Measurements from ENCODE around the gene CERS6. TPM values are rescaled to one million over a fixed set of nuclear protein-coding genes. Genes with fewer than 3 reads are reported as not detected.

CERS6 gene
- total RNA-seq, 1 experiment from 2014 or later, result 8.3 TPM

DNA sequence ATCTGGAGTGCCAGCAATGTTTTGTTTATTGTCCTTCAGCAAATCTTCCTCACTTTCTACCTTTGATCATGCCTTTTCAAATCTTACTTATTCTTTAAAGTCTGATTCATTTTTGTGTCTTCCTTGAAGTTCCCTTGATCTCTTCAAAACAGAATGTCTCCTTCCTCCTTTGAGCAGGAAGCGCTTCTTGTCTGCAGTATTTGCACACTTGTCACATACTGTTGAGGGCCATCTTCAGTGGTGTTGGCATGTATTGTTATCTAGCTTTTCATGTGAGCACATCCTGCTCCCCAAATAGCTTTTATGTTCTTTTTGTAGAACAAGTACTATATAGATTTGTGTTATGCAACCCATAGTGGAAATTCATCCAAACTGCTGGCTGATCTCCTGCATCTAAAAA, 5.9 kb upstream of the CERS6 start:
- intact Hi-C loops (cut with micrococcal nuclease; ENCODE audit: unreplicated experiment), result loop anchor here (10.0 kb wide), 1 partner anchor 235 kb away; no protein-coding TSS in a partner anchor
- Histone ChIP-seq H3K9me2 (ENCODE audit: insufficient read depth) (no peaks in the 10 kb centered on the region), H3K79me2 (ENCODE audit: low read depth) (no peaks in the 10 kb centered on the region), H3K4me3 (no peak overlapping the region), H3F3A (ENCODE audit: insufficient read depth, low read depth) (no peaks in the 10 kb centered on the region), H3K4me1 (replicated peaks; ENCODE audit: insufficient read depth) (no peaks in the 10 kb centered on the region), H3K27ac (no peak overlapping the region), H3K27me3 (ENCODE audit: insufficient read depth, low read depth) (no peaks in the 10 kb centered on the region), H3K9me3 (ENCODE audit: insufficient read depth, low read depth) (no peaks in the 10 kb centered on the region), H3K4me2 (no peak overlapping the region), H3K36me3 (ENCODE audit: low read depth) (no peaks in the 10 kb centered on the region), H4K20me1 (ENCODE audit: insufficient read depth) (no peaks in the 10 kb centered on the region), H2AFZ (no peak overlapping the region)
- POLR2A ChIA-PET (ENCODE audit: unreplicated experiment), result no interaction called here
- no TSS peak for BruUV-seq (replicated peaks)
- CTCF ChIA-PET, result no interaction called here
- TF ChIP-seq EZH2 (IDR thresholded peaks at IDR 0.05; ENCODE audit: low read depth) (no peak), CTCF (conservative IDR thresholded peaks at IDR 0.05) (no peak)
- no peak for DNase-seq

- ChIA-PET CTCF (interaction anchor here (0.6 kb wide), 1 partner anchor 146 kb away, joined by 4 read pairs; no protein-coding TSS in a partner anchor), POLR2A (ENCODE audit: unreplicated experiment) (no interaction called here)
- Histone ChIP-seq H3K4me1 (replicated peaks; ENCODE audit: insufficient read depth) (no peaks in the 10 kb centered on the region), H3K9me3 (ENCODE audit: insufficient read depth, low read depth) (no peaks in the 10 kb centered on the region), H3K27me3 (ENCODE audit: insufficient read depth, low read depth) (no peaks in the 10 kb centered on the region), H4K20me1 (ENCODE audit: insufficient read depth) (no peaks in the 10 kb centered on the region), H3K36me3 (ENCODE audit: low read depth) (no peaks in the 10 kb centered on the region), H3F3A (ENCODE audit: insufficient read depth, low read depth) (no peaks in the 10 kb centered on the region), H3K79me2 (ENCODE audit: low read depth) (no peaks in the 10 kb centered on the region), H3K9me2 (ENCODE audit: insufficient read depth) (no peaks in the 10 kb centered on the region), H3K27ac (no peak overlapping the region), H3K4me3 (no peak overlapping the region), H2AFZ (no peak overlapping the region), H3K4me2 (no peak overlapping the region)
- BruUV-seq (replicated peaks), result no TSS peak
- peak in 1 of 2 experiments; percentile 44 for DNase-seq
- TF ChIP-seq CTCF (conservative IDR thresholded peaks at IDR 0.05) (no peak), EZH2 (IDR thresholded peaks at IDR 0.05; ENCODE audit: low read depth) (no peak)
- intact Hi-C loops (cut with micrococcal nuclease; ENCODE audit: unreplicated experiment), result loop anchor here (10.0 kb wide), 1 partner anchor 234 kb away; no protein-coding TSS in a partner anchor
Measured at GRCh38 chr2:168450732-168451131, 5.3 kb upstream of the CERS6 start.

- Histone ChIP-seq H3K9me2 (ENCODE audit: insufficient read depth) (no peaks in the 10 kb centered on the region), H3K27ac (no peak overlapping the region), H3K27me3 (ENCODE audit: insufficient read depth, low read depth) (no peaks in the 10 kb centered on the region), H3K9me3 (ENCODE audit: insufficient read depth, low read depth) (no peaks in the 10 kb centered on the region), H3K36me3 (ENCODE audit: low read depth) (no peaks in the 10 kb centered on the region), H3K4me1 (replicated peaks; ENCODE audit: insufficient read depth) (peaks cover 3% of the 10 kb centered on the region), H3K4me2 (no peak overlapping the region), H3F3A (ENCODE audit: insufficient read depth, low read depth) (no peaks in the 10 kb centered on the region; the same call in 1 of the 2 replicates), H2AFZ (no peak overlapping the region), H4K20me1 (ENCODE audit: insufficient read depth) (no peaks in the 10 kb centered on the region), H3K4me3 (no peak overlapping the region), H3K79me2 (ENCODE audit: low read depth) (peaks cover 6% of the 10 kb centered on the region; the same call in 1 of the 2 replicates)
- intact Hi-C loops (cut with micrococcal nuclease; ENCODE audit: unreplicated experiment), result loop anchor here (10.0 kb wide), 1 partner anchor 232 kb away; no protein-coding TSS in a partner anchor
- no TSS peak for BruUV-seq (replicated peaks)
- ChIA-PET CTCF (no interaction called here), POLR2A (ENCODE audit: unreplicated experiment) (no interaction called here)
- no peak for DNase-seq
- TF ChIP-seq CTCF (conservative IDR thresholded peaks at IDR 0.05), result no peak
- no peak for TF ChIP-seq EZH2 (IDR thresholded peaks at IDR 0.05; ENCODE audit: low read depth)
Measured at GRCh38 chr2:168452781-168453180, 3.3 kb upstream of the CERS6 start.
